ENCODE results near the gene PPP4C.
A peak's percentile ranks its signal among the peaks of the same experiment; 100 is the strongest.

Gene PPP4C

GRCh38 chr16:30063278-30063892 is 12.4 kb upstream of the PPP4C start:
- Histone ChIP-seq H3K36me3 (ENCODE audit: low read length) (peaks cover 9% of the 10 kb centered on the region), H3K4me2 (ENCODE audit: low read depth, low read length, poor library complexity, severe bottlenecking) (peak overlapping the region; percentile 87), H4K20me1 (ENCODE audit: low read depth, low read length) (no peaks in the 10 kb centered on the region; the same call in 1 of the 2 replicates), H3K79me2 (ENCODE audit: insufficient read depth, low read length) (peaks cover 31% of the 10 kb centered on the region), H3K9me3 (ENCODE audit: insufficient read depth, low read length) (no peaks in the 10 kb centered on the region), H3K9ac (ENCODE audit: low read length) (peak overlapping the region; percentile 98), H3K9me2 (replicated peaks; ENCODE audit: insufficient read depth, low read length) (no peaks in the 10 kb centered on the region), H3K27me3 (ENCODE audit: low read length) (no peaks in the 10 kb centered on the region), H3F3A (ENCODE audit: insufficient read depth) (no peaks in the 10 kb centered on the region), H2AFZ (ENCODE audit: low read depth, low read length, severe bottlenecking) (no peak overlapping the region), H3K27ac (ENCODE audit: low read depth, low read length) (peak overlapping the region; percentile 97), H3K4me3 (ENCODE audit: insufficient read depth, low read length, poor library complexity, severe bottlenecking) (peak overlapping the region; percentile 84)
- TF ChIP-seq CTCF (IDR thresholded peaks at IDR 0.05; ENCODE audit: insufficient read depth, low read length, poor library complexity, severe bottlenecking) (no peak), EZH2phosphoT487 (conservative IDR thresholded peaks at IDR 0.05; ENCODE audit: low read length) (no peak)

GRCh38 chr16:30063893-30064728 is 11.7 kb upstream of the PPP4C start:
- Histone ChIP-seq H3F3A (ENCODE audit: insufficient read depth) (no peaks in the 10 kb centered on the region), H3K79me2 (ENCODE audit: insufficient read depth, low read length) (peaks cover 33% of the 10 kb centered on the region), H4K20me1 (ENCODE audit: low read depth, low read length) (no peaks in the 10 kb centered on the region; the same call in 1 of the 2 replicates), H3K27me3 (ENCODE audit: low read length) (no peaks in the 10 kb centered on the region), H3K36me3 (ENCODE audit: low read length) (peaks cover 12% of the 10 kb centered on the region), H3K9ac (ENCODE audit: low read length) (peak overlapping the region; percentile 98), H3K9me3 (ENCODE audit: insufficient read depth, low read length) (no peaks in the 10 kb centered on the region), H2AFZ (ENCODE audit: low read depth, low read length, severe bottlenecking) (peak overlapping the region; percentile 21), H3K27ac (ENCODE audit: low read depth, low read length) (peak overlapping the region; percentile 97), H3K4me2 (ENCODE audit: low read depth, low read length, poor library complexity, severe bottlenecking) (peak overlapping the region; percentile 87), H3K4me3 (ENCODE audit: insufficient read depth, low read length, poor library complexity, severe bottlenecking) (peak overlapping the region; percentile 84), H3K9me2 (replicated peaks; ENCODE audit: insufficient read depth, low read length) (no peaks in the 10 kb centered on the region)
- TF ChIP-seq EZH2phosphoT487 (conservative IDR thresholded peaks at IDR 0.05; ENCODE audit: low read length) (no peak), CTCF (IDR thresholded peaks at IDR 0.05; ENCODE audit: insufficient read depth, low read length, poor library complexity, severe bottlenecking) (peak; percentile 76)

GRCh38 chr16:30064729-30065101 is 11.1 kb upstream of the PPP4C start:
- H3K9me2 ChIP-seq (replicated peaks; ENCODE audit: insufficient read depth, low read length): no peaks in the 10 kb centered on the region
- H3F3A ChIP-seq (ENCODE audit: insufficient read depth): no peaks in the 10 kb centered on the region; the same call in 1 of the 2 replicates
- TF ChIP-seq CTCF (IDR thresholded peaks at IDR 0.05; ENCODE audit: insufficient read depth, low read length, poor library complexity, severe bottlenecking): no peak
- no peak for TF ChIP-seq EZH2phosphoT487 (conservative IDR thresholded peaks at IDR 0.05; ENCODE audit: low read length)
- no peaks in the 10 kb centered on the region; the same call in 1 of the 2 replicates for H4K20me1 ChIP-seq (ENCODE audit: low read depth, low read length)
- peak overlapping the region; percentile 87 for H3K4me2 ChIP-seq (ENCODE audit: low read depth, low read length, poor library complexity, severe bottlenecking)
- peaks cover 12% of the 10 kb centered on the region for H3K36me3 ChIP-seq (ENCODE audit: low read length)
- H3K4me3 ChIP-seq (ENCODE audit: insufficient read depth, low read length, poor library complexity, severe bottlenecking): peak overlapping the region; percentile 84
- no peaks in the 10 kb centered on the region for H3K27me3 ChIP-seq (ENCODE audit: low read length)
- H3K27ac ChIP-seq (ENCODE audit: low read depth, low read length): peak overlapping the region; percentile 97
- no peaks in the 10 kb centered on the region for H3K9me3 ChIP-seq (ENCODE audit: insufficient read depth, low read length)
- peaks cover 34% of the 10 kb centered on the region for H3K79me2 ChIP-seq (ENCODE audit: insufficient read depth, low read length)
- H2AFZ ChIP-seq (ENCODE audit: low read depth, low read length, severe bottlenecking): no peak overlapping the region
- H3K9ac ChIP-seq (ENCODE audit: low read length): peak overlapping the region; percentile 98

Measured in SU-DHL-6 (cell line).